ENCODE results near the gene CCDC148.
"Not testable (repeated sequence)": the region's sequence is repeated elsewhere in the genome, so short reads cannot be mapped to it uniquely, and the experiment has no call there.

The CCDC148 gene

GRCh38 chr2:158315803-158316414 is 140.6 kb downstream of the CCDC148 start:
- Histone ChIP-seq H3K9ac (ENCODE audit: low read length) (no peak overlapping the region), H3K4me1 (ENCODE audit: control insufficient read depth, insufficient read depth, low read length) (no peaks in the 10 kb centered on the region), H3K9me3 (ENCODE audit: control insufficient read depth, low read length) (no peaks in the 10 kb centered on the region), H3K27me3 (replicated peaks; ENCODE audit: control insufficient read depth, insufficient read depth, low read length) (no peaks in the 10 kb centered on the region), H3K36me3 (ENCODE audit: control insufficient read depth, insufficient read depth, low read length, severe bottlenecking) (no peaks in the 10 kb centered on the region), H3K4me3 (ENCODE audit: low read length) (no peak overlapping the region)
- no peak for DNase-seq (ENCODE audit: low read depth)

GRCh38 chr2:158315000-158315399 is 141.6 kb downstream of the CCDC148 start:
- DNase-seq (ENCODE audit: low read depth) = no peak
- Histone ChIP-seq H3K9ac (ENCODE audit: low read length) (no peak overlapping the region), H3K36me3 (ENCODE audit: control insufficient read depth, insufficient read depth, low read length, severe bottlenecking) (no peaks in the 10 kb centered on the region), H3K9me3 (ENCODE audit: control insufficient read depth, low read length) (no peaks in the 10 kb centered on the region), H3K4me3 (ENCODE audit: low read length) (no peak overlapping the region), H3K4me1 (ENCODE audit: control insufficient read depth, insufficient read depth, low read length) (no peaks in the 10 kb centered on the region), H3K27me3 (replicated peaks; ENCODE audit: control insufficient read depth, insufficient read depth, low read length) (no peaks in the 10 kb centered on the region)

- Histone ChIP-seq H3K4me3 (ENCODE audit: low read length) (no peak overlapping the region), H3K9me3 (ENCODE audit: control insufficient read depth, low read length) (no peaks in the 10 kb centered on the region), H3K36me3 (ENCODE audit: control insufficient read depth, insufficient read depth, low read length, severe bottlenecking) (no peaks in the 10 kb centered on the region), H3K27me3 (replicated peaks; ENCODE audit: control insufficient read depth, insufficient read depth, low read length) (no peaks in the 10 kb centered on the region), H3K9ac (ENCODE audit: low read length) (no peak overlapping the region), H3K4me1 (ENCODE audit: control insufficient read depth, insufficient read depth, low read length) (no peaks in the 10 kb centered on the region)
- DNase-seq (ENCODE audit: low read depth) = no peak
These were observed 142.8 kb downstream of the CCDC148 start for GRCh38 chr2:158313734-158314133.

GRCh38 chr2:158312981-158313380 is 143.6 kb downstream of the CCDC148 start:
- no peaks in the 10 kb centered on the region for H3K27me3 ChIP-seq (replicated peaks; ENCODE audit: control insufficient read depth, insufficient read depth, low read length)
- no peaks in the 10 kb centered on the region for H3K36me3 ChIP-seq (ENCODE audit: control insufficient read depth, insufficient read depth, low read length, severe bottlenecking)
- H3K9ac ChIP-seq (ENCODE audit: low read length) = no peak overlapping the region
- no peaks in the 10 kb centered on the region for H3K9me3 ChIP-seq (ENCODE audit: control insufficient read depth, low read length)
- no peaks in the 10 kb centered on the region for H3K4me1 ChIP-seq (ENCODE audit: control insufficient read depth, insufficient read depth, low read length)
- H3K4me3 ChIP-seq (ENCODE audit: low read length) = no peak overlapping the region
- DNase-seq (ENCODE audit: low read depth) = no peak

- H3K4me3 ChIP-seq (ENCODE audit: low read length); H3K9me3 ChIP-seq (ENCODE audit: control insufficient read depth, low read length); H3K27me3 ChIP-seq (replicated peaks; ENCODE audit: control insufficient read depth, insufficient read depth, low read length); H3K36me3 ChIP-seq (ENCODE audit: control insufficient read depth, insufficient read depth, low read length, severe bottlenecking); DNase-seq (ENCODE audit: low read depth); H3K4me1 ChIP-seq (ENCODE audit: control insufficient read depth, insufficient read depth, low read length); H3K9ac ChIP-seq (ENCODE audit: low read length): not testable (repeated sequence)
These were observed 146.1 kb downstream of the CCDC148 start for GRCh38 chr2:158310407-158310806.

GRCh38 chr2:158305501-158305900 is 151.1 kb downstream of the CCDC148 start:
- H3K9me3 ChIP-seq (ENCODE audit: control insufficient read depth, low read length) = no peaks in the 10 kb centered on the region
- no peaks in the 10 kb centered on the region for H3K27me3 ChIP-seq (replicated peaks; ENCODE audit: control insufficient read depth, insufficient read depth, low read length)
- H3K4me1 ChIP-seq (ENCODE audit: control insufficient read depth, insufficient read depth, low read length) = no peaks in the 10 kb centered on the region

GRCh38 chr2:158300394-158300793 is 156.2 kb downstream of the CCDC148 start:
- DNase-seq (ENCODE audit: low read depth) = no peak
- Histone ChIP-seq H3K36me3 (ENCODE audit: control insufficient read depth, insufficient read depth, low read length, severe bottlenecking) (no peaks in the 10 kb centered on the region), H3K9me3 (ENCODE audit: control insufficient read depth, low read length) (no peaks in the 10 kb centered on the region), H3K4me1 (ENCODE audit: control insufficient read depth, insufficient read depth, low read length) (no peaks in the 10 kb centered on the region), H3K27me3 (replicated peaks; ENCODE audit: control insufficient read depth, insufficient read depth, low read length) (no peaks in the 10 kb centered on the region), H3K4me3 (ENCODE audit: low read length) (no peak overlapping the region), H3K9ac (ENCODE audit: low read length) (no peak overlapping the region)

More at GRCh38 chr2:158305501-158305900, 151.1 kb downstream of the CCDC148 start:
- no peak overlapping the region for H3K4me3 ChIP-seq (ENCODE audit: low read length)
- peak; percentile 41 for DNase-seq (ENCODE audit: low read depth)
- H3K36me3 ChIP-seq (ENCODE audit: control insufficient read depth, insufficient read depth, low read length, severe bottlenecking) = no peaks in the 10 kb centered on the region
- no peak overlapping the region for H3K9ac ChIP-seq (ENCODE audit: low read length)

- Histone ChIP-seq H3K36me3 (ENCODE audit: control insufficient read depth, insufficient read depth, low read length, severe bottlenecking) (no peaks in the 10 kb centered on the region), H3K27me3 (replicated peaks; ENCODE audit: control insufficient read depth, insufficient read depth, low read length) (no peaks in the 10 kb centered on the region), H3K9ac (ENCODE audit: low read length) (no peak overlapping the region), H3K4me1 (ENCODE audit: control insufficient read depth, insufficient read depth, low read length) (no peaks in the 10 kb centered on the region), H3K4me3 (ENCODE audit: low read length) (no peak overlapping the region), H3K9me3 (ENCODE audit: control insufficient read depth, low read length) (no peaks in the 10 kb centered on the region)
- peak; percentile 57 for DNase-seq (ENCODE audit: low read depth)
These were observed 158.9 kb downstream of the CCDC148 start for GRCh38 chr2:158297606-158298005.

GRCh38 chr2:158297120-158297519 is 159.4 kb downstream of the CCDC148 start:
- Histone ChIP-seq H3K9ac (ENCODE audit: low read length) (no peak overlapping the region), H3K4me3 (ENCODE audit: low read length) (no peak overlapping the region), H3K27me3 (replicated peaks; ENCODE audit: control insufficient read depth, insufficient read depth, low read length) (no peaks in the 10 kb centered on the region), H3K9me3 (ENCODE audit: control insufficient read depth, low read length) (no peaks in the 10 kb centered on the region), H3K4me1 (ENCODE audit: control insufficient read depth, insufficient read depth, low read length) (no peaks in the 10 kb centered on the region), H3K36me3 (ENCODE audit: control insufficient read depth, insufficient read depth, low read length, severe bottlenecking) (no peaks in the 10 kb centered on the region)
- DNase-seq (ENCODE audit: low read depth) = no peak

- Histone ChIP-seq H3K27me3 (replicated peaks; ENCODE audit: control insufficient read depth, insufficient read depth, low read length) (no peaks in the 10 kb centered on the region), H3K4me1 (ENCODE audit: control insufficient read depth, insufficient read depth, low read length) (peaks cover 3% of the 10 kb centered on the region), H3K4me3 (ENCODE audit: low read length) (no peak overlapping the region), H3K9me3 (ENCODE audit: control insufficient read depth, low read length) (no peaks in the 10 kb centered on the region), H3K9ac (ENCODE audit: low read length) (no peak overlapping the region), H3K36me3 (ENCODE audit: control insufficient read depth, insufficient read depth, low read length, severe bottlenecking) (no peaks in the 10 kb centered on the region)
- DNase-seq (ENCODE audit: low read depth) = no peak
These were observed 162.8 kb downstream of the CCDC148 start for GRCh38 chr2:158293722-158294121.

GRCh38 chr2:158291544-158292180 is 164.9 kb downstream of the CCDC148 start:
- Histone ChIP-seq H3K36me3 (ENCODE audit: control insufficient read depth, insufficient read depth, low read length, severe bottlenecking) (no peaks in the 10 kb centered on the region), H3K4me3 (ENCODE audit: low read length) (no peak overlapping the region), H3K9ac (ENCODE audit: low read length) (no peak overlapping the region), H3K4me1 (ENCODE audit: control insufficient read depth, insufficient read depth, low read length) (peaks cover 3% of the 10 kb centered on the region), H3K9me3 (ENCODE audit: control insufficient read depth, low read length) (peaks cover 3% of the 10 kb centered on the region), H3K27me3 (replicated peaks; ENCODE audit: control insufficient read depth, insufficient read depth, low read length) (no peaks in the 10 kb centered on the region)
- DNase-seq (ENCODE audit: low read depth) = peak; percentile 69

GRCh38 chr2:158290225-158290624 is 166.3 kb downstream of the CCDC148 start:
- Histone ChIP-seq H3K9ac (ENCODE audit: low read length) (no peak overlapping the region), H3K36me3 (ENCODE audit: control insufficient read depth, insufficient read depth, low read length, severe bottlenecking) (no peaks in the 10 kb centered on the region), H3K4me3 (ENCODE audit: low read length) (no peak overlapping the region), H3K4me1 (ENCODE audit: control insufficient read depth, insufficient read depth, low read length) (peaks cover 3% of the 10 kb centered on the region), H3K27me3 (replicated peaks; ENCODE audit: control insufficient read depth, insufficient read depth, low read length) (no peaks in the 10 kb centered on the region), H3K9me3 (ENCODE audit: control insufficient read depth, low read length) (peaks cover 3% of the 10 kb centered on the region)
- no peak for DNase-seq (ENCODE audit: low read depth)

Measured in adipocyte (in vitro differentiated cells).